Prostate gland (tissue), 2 donors: Measurements from ENCODE around the gene PGBD5.

Source experiments
- CTCF ChIP-seq, 4 experiments: fragments of 200-600 bp in 2 of 4; fragments of 450-650 bp in 2 of 4; sonication (generic) in 2 of 4; IDR thresholded peaks; 1 replicate in 3 of 4; 2 replicates in 1 of 4; pipeline ENCODE4 v1.5.1; 2016 to 2019; ENCODE audit warnings: antibody characterized with exemption in 4 of 4, mild to moderate bottlenecking in 2 of 4, moderate library complexity in 2 of 4
- POLR2A ChIP-seq: fragments of 450-650 bp; IDR thresholded peaks from one replicate; pipeline ENCODE4 v1.6.1; 2016; ENCODE audit warnings: antibody characterized with exemption, mild to moderate bottlenecking

- TF ChIP-seq CTCF (IDR thresholded peaks at IDR 0.05) (no peak), POLR2A (no peak)
Measured at GRCh38 chr1:230328342-230329015, 97.7 kb downstream of the PGBD5 start.
